ENCODE measurements around the gene ZC3H13. TPM values are rescaled to one million over a fixed set of nuclear protein-coding genes. Genes with fewer than 3 reads are reported as not detected.
A peak's percentile ranks its signal among the peaks of the same experiment; 100 is the strongest.
"Not testable (repeated sequence)": the region's sequence is repeated elsewhere in the genome, so short reads cannot be mapped to it uniquely, and the experiment has no call there.

ZC3H13 gene
- total and polyA plus RNA-seq, 4 donors = 14.1 to 57.0 (median 35.9) TPM

GRCh38 chr13:46006688-46007452 is 45.7 kb downstream of the ZC3H13 start:
- Histone ChIP-seq H3K27ac (ENCODE audit: low read depth in 1 of 2, low read length in 2 of 2) (no peak overlapping the region), H3K27me3 (ENCODE audit: control insufficient read depth in 1 of 2, insufficient read depth in 2 of 2, low read length in 1 of 2) (no peaks in the 10 kb centered on the region), H3K9me3 (ENCODE audit: control insufficient read depth, low read length) (no peaks in the 10 kb centered on the region), H3K36me3 (ENCODE audit: control insufficient read depth in 1 of 2, insufficient read depth in 2 of 2, low read length in 1 of 2) (no peaks in the 10 kb centered on the region), H3K4me1 (ENCODE audit: control insufficient read depth in 1 of 2, insufficient read depth in 2 of 2, low read length in 2 of 2) (no peaks in the 10 kb centered on the region), H3K4me3 (ENCODE audit: low read length in 2 of 2) (no peak overlapping the region)
- WGBS, 2 donors = 89 to 90% methylated on average over 6 of the region's 6 CpGs
- ATAC-seq (ENCODE audit: low FRiP score) = no peak
- intact Hi-C loops (cut with DNase I) = no loop called here
- DNase-seq = no peak

GRCh38 chr13:46004491-46004890 is 48.1 kb downstream of the ZC3H13 start:
- Histone ChIP-seq H3K27me3 (ENCODE audit: control insufficient read depth in 1 of 2, insufficient read depth in 2 of 2, low read length in 1 of 2) (no peaks in the 10 kb centered on the region), H3K36me3 (ENCODE audit: control insufficient read depth in 1 of 2, insufficient read depth in 2 of 2, low read length in 1 of 2) (peaks cover 0 to 2% of the 10 kb centered on the region in 2 donors), H3K27ac (ENCODE audit: low read depth in 1 of 2, low read length in 2 of 2) (no peak overlapping the region), H3K9me3 (ENCODE audit: control insufficient read depth, low read length) (no peaks in the 10 kb centered on the region), H3K4me3 (ENCODE audit: low read length in 2 of 2) (no peak overlapping the region), H3K4me1 (ENCODE audit: control insufficient read depth in 1 of 2, insufficient read depth in 2 of 2, low read length in 2 of 2) (no peaks in the 10 kb centered on the region)
- intact Hi-C loops (cut with DNase I) = no loop called here
- ATAC-seq (ENCODE audit: low FRiP score) (no peak), DNase-seq (no peak)
- WGBS, 2 donors = 99 to 100% methylated on average over 1 of the region's 1 CpG

- Histone ChIP-seq H3K9me3 (ENCODE audit: control insufficient read depth, low read length) (no peaks in the 10 kb centered on the region), H3K36me3 (ENCODE audit: control insufficient read depth in 1 of 2, insufficient read depth in 2 of 2, low read length in 1 of 2) (peaks cover 0 to 2% of the 10 kb centered on the region in 2 donors), H3K27me3 (ENCODE audit: control insufficient read depth in 1 of 2, insufficient read depth in 2 of 2, low read length in 1 of 2) (no peaks in the 10 kb centered on the region), H3K4me1 (ENCODE audit: control insufficient read depth in 1 of 2, insufficient read depth in 2 of 2, low read length in 2 of 2) (peaks cover 3 to 5% of the 10 kb centered on the region in 2 donors), H3K27ac (ENCODE audit: low read depth in 1 of 2, low read length in 2 of 2) (no peak overlapping the region), H3K4me3 (ENCODE audit: low read length in 2 of 2) (no peak overlapping the region)
- 84 to 91% methylated on average over 2 of the region's 2 CpGs for WGBS, 2 donors
- intact Hi-C loops (cut with DNase I) = no loop called here
- no peak for DNase-seq
- ATAC-seq (ENCODE audit: low FRiP score) = no peak
These were observed 55.9 kb downstream of the ZC3H13 start for GRCh38 chr13:45996631-45997030.

- ATAC-seq (ENCODE audit: low FRiP score) (no peak), DNase-seq (no peak)
- Histone ChIP-seq H3K4me3 (ENCODE audit: low read length in 2 of 2) (no peak overlapping the region), H3K27me3 (ENCODE audit: control insufficient read depth in 1 of 2, insufficient read depth in 2 of 2, low read length in 1 of 2) (no peaks in the 10 kb centered on the region), H3K27ac (ENCODE audit: low read depth in 1 of 2, low read length in 2 of 2) (no peak overlapping the region), H3K4me1 (ENCODE audit: control insufficient read depth in 1 of 2, insufficient read depth in 2 of 2, low read length in 2 of 2) (peaks cover 3 to 5% of the 10 kb centered on the region in 2 donors), H3K36me3 (ENCODE audit: control insufficient read depth in 1 of 2, insufficient read depth in 2 of 2, low read length in 1 of 2) (peaks cover 0 to 1% of the 10 kb centered on the region in 2 donors), H3K9me3 (ENCODE audit: control insufficient read depth, low read length) (no peaks in the 10 kb centered on the region)
- WGBS, 2 donors = 83 to 98% methylated on average over 1 of the region's 1 CpG
- intact Hi-C loops (cut with DNase I) = no loop called here
These were observed 57.3 kb downstream of the ZC3H13 start for GRCh38 chr13:45995245-45995644.

GRCh38 chr13:45994752-45995151 is 57.8 kb downstream of the ZC3H13 start:
- Histone ChIP-seq H3K27ac (ENCODE audit: low read depth in 1 of 2, low read length in 2 of 2) (no peak overlapping the region), H3K27me3 (ENCODE audit: control insufficient read depth in 1 of 2, insufficient read depth in 2 of 2, low read length in 1 of 2) (no peaks in the 10 kb centered on the region), H3K36me3 (ENCODE audit: control insufficient read depth in 1 of 2, insufficient read depth in 2 of 2, low read length in 1 of 2) (no peaks in the 10 kb centered on the region), H3K4me3 (ENCODE audit: low read length in 2 of 2) (no peak overlapping the region), H3K9me3 (ENCODE audit: control insufficient read depth, low read length) (no peaks in the 10 kb centered on the region), H3K4me1 (ENCODE audit: control insufficient read depth in 1 of 2, insufficient read depth in 2 of 2, low read length in 2 of 2) (peaks cover 3 to 5% of the 10 kb centered on the region in 2 donors)
- no peak for ATAC-seq (ENCODE audit: low FRiP score)
- 35 to 47% methylated on average over 2 of the region's 2 CpGs for WGBS, 2 donors
- no peak for DNase-seq
- intact Hi-C loops (cut with DNase I) = no loop called here

- intact Hi-C loops (cut with DNase I) = no loop called here
These were observed 62.9 kb downstream of the ZC3H13 start for GRCh38 chr13:45989607-45990006.

GRCh38 chr13:45981127-45981526 is 71.4 kb downstream of the ZC3H13 start:
- H3K36me3 ChIP-seq (ENCODE audit: control insufficient read depth in 1 of 2, insufficient read depth in 2 of 2, low read length in 1 of 2); intact Hi-C loops (cut with DNase I); H3K4me3 ChIP-seq (ENCODE audit: low read length in 2 of 2); ATAC-seq (ENCODE audit: low FRiP score); H3K4me1 ChIP-seq (ENCODE audit: control insufficient read depth in 1 of 2, insufficient read depth in 2 of 2, low read length in 2 of 2); H3K9me3 ChIP-seq (ENCODE audit: control insufficient read depth, low read length); DNase-seq; H3K27ac ChIP-seq (ENCODE audit: low read depth in 1 of 2, low read length in 2 of 2); H3K27me3 ChIP-seq (ENCODE audit: control insufficient read depth in 1 of 2, insufficient read depth in 2 of 2, low read length in 1 of 2): not testable (repeated sequence)
- WGBS, 2 donors = no CpG with 5 or more reads among the region's 2 CpGs

More at GRCh38 chr13:45989607-45990006, 62.9 kb downstream of the ZC3H13 start:
- no peaks in the 10 kb centered on the region for H3K9me3 ChIP-seq (ENCODE audit: control insufficient read depth, low read length)
- no peak overlapping the region for H3K4me3 ChIP-seq (ENCODE audit: low read length in 2 of 2)
- no peak overlapping the region for H3K27ac ChIP-seq (ENCODE audit: low read depth in 1 of 2, low read length in 2 of 2)
- DNase-seq (no peak), ATAC-seq (ENCODE audit: low FRiP score) (peak; percentile 59)
- no peaks in the 10 kb centered on the region for H3K27me3 ChIP-seq (ENCODE audit: control insufficient read depth in 1 of 2, insufficient read depth in 2 of 2, low read length in 1 of 2)
- peaks cover 0 to 7% of the 10 kb centered on the region in 2 donors for H3K4me1 ChIP-seq (ENCODE audit: control insufficient read depth in 1 of 2, insufficient read depth in 2 of 2, low read length in 2 of 2)
- H3K36me3 ChIP-seq (ENCODE audit: control insufficient read depth in 1 of 2, insufficient read depth in 2 of 2, low read length in 1 of 2) = peaks cover 2 to 3% of the 10 kb centered on the region in 2 donors

DNA sequence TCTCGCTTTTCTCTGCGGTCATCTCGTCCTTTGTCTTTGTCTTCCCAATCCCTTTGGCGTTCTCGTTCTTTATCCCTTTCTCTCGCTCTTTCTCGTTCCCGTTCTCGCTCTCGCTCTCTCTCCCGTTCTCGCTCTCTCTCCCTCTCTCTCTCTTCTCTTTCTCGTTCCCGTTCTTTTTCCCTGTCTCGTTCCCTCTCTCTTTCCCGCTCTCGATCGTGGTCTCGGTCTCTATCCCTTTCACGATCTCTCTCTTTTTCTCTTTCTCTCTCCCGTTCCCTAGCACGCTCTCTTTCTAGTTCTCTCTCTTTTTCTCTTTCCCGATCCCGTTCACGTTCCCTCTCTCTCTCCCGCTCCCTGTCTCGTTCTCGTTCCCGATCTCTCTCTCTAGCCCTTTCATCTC is 77.2 kb downstream of the ZC3H13 start:
- Histone ChIP-seq H3K4me3 (ENCODE audit: low read length in 2 of 2) (no peak overlapping the region), H3K4me1 (ENCODE audit: control insufficient read depth in 1 of 2, insufficient read depth in 2 of 2, low read length in 2 of 2) (no peaks in the 10 kb centered on the region), H3K27me3 (ENCODE audit: control insufficient read depth in 1 of 2, insufficient read depth in 2 of 2, low read length in 1 of 2) (no peaks in the 10 kb centered on the region), H3K27ac (ENCODE audit: low read depth in 1 of 2, low read length in 2 of 2) (no peak overlapping the region), H3K36me3 (ENCODE audit: control insufficient read depth in 1 of 2, insufficient read depth in 2 of 2, low read length in 1 of 2) (peaks cover 3 to 8% of the 10 kb centered on the region in 2 donors), H3K9me3 (ENCODE audit: control insufficient read depth, low read length) (no peaks in the 10 kb centered on the region)
- no peak for DNase-seq
- ATAC-seq (ENCODE audit: low FRiP score) = no peak
- intact Hi-C loops (cut with DNase I) = no loop called here
- 97 to 98% methylated on average over 29 of the region's 29 CpGs for WGBS, 2 donors

- H3K4me3 ChIP-seq (ENCODE audit: low read length in 2 of 2) = no peak overlapping the region
- no peaks in the 10 kb centered on the region for H3K4me1 ChIP-seq (ENCODE audit: control insufficient read depth in 1 of 2, insufficient read depth in 2 of 2, low read length in 2 of 2)
- WGBS, 2 donors = 89 to 94% methylated on average over 2 of the region's 2 CpGs
- H3K27ac ChIP-seq (ENCODE audit: low read depth in 1 of 2, low read length in 2 of 2) = no peak overlapping the region
- DNase-seq (no peak), ATAC-seq (ENCODE audit: low FRiP score) (no peak)
- peaks cover 6 to 11% of the 10 kb centered on the region in 2 donors for H3K36me3 ChIP-seq (ENCODE audit: control insufficient read depth in 1 of 2, insufficient read depth in 2 of 2, low read length in 1 of 2)
- H3K9me3 ChIP-seq (ENCODE audit: control insufficient read depth, low read length) = no peaks in the 10 kb centered on the region
- H3K27me3 ChIP-seq (ENCODE audit: control insufficient read depth in 1 of 2, insufficient read depth in 2 of 2, low read length in 1 of 2) = no peaks in the 10 kb centered on the region
- intact Hi-C loops (cut with DNase I) = no loop called here
These were observed 78.0 kb downstream of the ZC3H13 start for GRCh38 chr13:45974500-45974899.

Data from aorta (tissue), 5 donors.